Activated CD8-positive, alpha-beta T cell treated with anti-CD3 and anti-CD28 coated beads, Interleukin-2, amount 10 ng/mL, durations not matched to agents 7 days and 5 days (primary cell): Measurements from ENCODE around the gene TMEM200A. TPM values are rescaled to one million over a fixed set of nuclear protein-coding genes. Genes with fewer than 3 reads are reported as not detected.
A peak's percentile ranks its signal among the peaks of the same experiment; 100 is the strongest.

Source experiments
- ATAC-seq: fragments of 150-1000 bp; cut with Tn5 transposase; one replicate; pipeline ENCODE4 v1.10.0; 2021; ENCODE audit warnings: moderate library complexity
- CTCF ChIA-PET: fragments of 350-600 bp; sonication (Branson Sonifier 250); formaldehyde crosslinking; loops from one replicate; lab custom pipeline; 2021; ENCODE audit warnings: antibody characterized with exemption; lab: Charles Lee
- POLR2A ChIA-PET: fragments of 350-600 bp; sonication (Branson Sonifier 250); formaldehyde crosslinking; loops from one replicate; lab custom pipeline; 2021; ENCODE audit warnings: antibody characterized with exemption; lab: Charles Lee
- DNase-seq: peaks from one replicate; pipeline ENCODE4 v3.0.0-alpha.2; 2020
- H3K27ac Mint-ChIP-seq: one replicate; pipeline ENCODE4 v1.8.0; 2021; ENCODE audit warnings: mild to moderate bottlenecking, mixed read lengths
- H3K27me3 Mint-ChIP-seq: one replicate; pipeline ENCODE4 v1.8.0; 2021; ENCODE audit warnings: low read depth, mixed read lengths
- H3K36me3 Mint-ChIP-seq: one replicate; pipeline ENCODE4 v1.8.0; 2021; ENCODE audit warnings: low read depth, mixed read lengths
- H3K4me1 Mint-ChIP-seq: one replicate; pipeline ENCODE4 v1.8.0; 2021; ENCODE audit warnings: low read depth, mixed read lengths
- H3K4me3 Mint-ChIP-seq: one replicate; pipeline ENCODE4 v1.8.0; 2021; ENCODE audit warnings: mild to moderate bottlenecking, mixed read lengths
- H3K9me3 Mint-ChIP-seq: one replicate; pipeline ENCODE4 v1.8.0; 2022; ENCODE audit warnings: mixed read lengths; ENCODE audit not compliant: insufficient read depth
- total RNA-seq, 2 experiments: library from RNA; stranded (reverse); gene quantifications; one replicate each; pipeline ENCODE4 v1.2.3, GENCODE V29; 2021

TMEM200A gene
- total RNA-seq, 2 experiments from 2014 or later: 2.6 to 2.7 TPM

DNA sequence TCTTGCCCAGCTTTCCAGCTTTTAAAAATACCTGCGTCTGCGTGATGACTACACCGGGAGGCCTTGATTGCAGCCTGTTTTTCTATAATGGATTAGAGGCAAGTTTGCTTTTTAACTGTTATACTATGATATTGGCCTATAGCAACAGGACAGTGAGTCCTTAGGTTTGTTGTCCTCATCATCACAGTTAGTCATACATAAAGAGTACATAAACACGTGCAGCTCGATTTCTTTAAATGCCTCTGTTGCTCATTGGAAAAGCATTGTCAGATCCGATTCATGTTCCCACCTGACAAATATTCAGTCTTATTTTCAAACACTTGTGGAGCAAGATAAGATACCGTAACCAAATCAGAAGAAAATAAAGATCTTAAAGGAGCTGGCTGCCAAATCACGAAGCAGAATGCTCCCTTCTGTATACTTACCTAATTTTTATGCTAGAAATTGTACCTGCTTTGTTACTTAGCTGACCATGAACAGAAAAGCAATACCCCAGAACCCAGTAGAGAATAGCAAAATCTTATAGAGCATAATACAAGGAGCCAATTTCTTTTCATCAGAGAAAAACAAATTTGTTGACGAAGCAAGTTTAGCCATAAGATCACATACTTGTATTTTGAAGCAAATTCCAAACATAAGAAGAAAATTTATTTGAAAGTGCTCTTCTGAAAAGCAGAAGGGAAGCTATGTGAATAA lies 100.4 kb downstream of the TMEM200A start:
- Mint-ChIP-seq H3K4me3 (no peak overlapping the region), H3K36me3 (peaks cover 3% of the 10 kb centered on the region)
- CTCF ChIA-PET: interaction anchor here (0.8 to 1.1 kb wide), 3 partner anchors 27 to 85 kb away, joined by 3 to 4 read pairs (median 3); no protein-coding TSS in a partner anchor

DNA sequence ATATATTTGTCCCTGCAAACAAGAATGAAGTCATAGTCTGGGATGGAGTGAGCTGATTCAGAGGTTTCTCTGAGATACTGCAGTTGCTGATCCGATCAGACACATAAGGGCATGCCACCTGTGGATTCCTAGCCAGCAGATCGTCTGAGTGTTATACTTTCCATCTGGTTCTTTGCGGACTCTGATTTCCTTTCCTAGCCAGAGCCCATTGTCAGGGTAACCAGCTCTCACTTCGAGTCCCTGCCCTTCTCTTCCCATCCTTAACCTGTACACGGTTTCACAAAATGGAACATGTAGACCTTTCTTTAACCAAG lies 100.9 kb downstream of the TMEM200A start:
- Mint-ChIP-seq H3K4me3 (no peak overlapping the region), H3K4me1 (peaks cover 34% of the 10 kb centered on the region), H3K27me3 (no peaks in the 10 kb centered on the region), H3K9me3 (peaks cover 1% of the 10 kb centered on the region), H3K27ac (no peak overlapping the region), H3K36me3 (peaks cover 3% of the 10 kb centered on the region)
- ChIA-PET CTCF (interaction anchor here (0.8 to 1.1 kb wide), 4 partner anchors 27 to 232 kb away, joined by 3 to 4 read pairs (median 3); no protein-coding TSS in a partner anchor), POLR2A (interaction anchor here (0.7 kb wide), 1 partner anchor 138 kb away, joined by 3 read pairs; no protein-coding TSS in a partner anchor)
- ATAC-seq (no peak), DNase-seq (no peak)

More for the DNA sequence above, 100.4 kb downstream of the TMEM200A start:
- H3K27ac Mint-ChIP-seq: no peak overlapping the region
- POLR2A ChIA-PET: interaction anchor here (0.7 kb wide), 1 partner anchor 138 kb away, joined by 3 read pairs; no protein-coding TSS in a partner anchor
- H3K9me3 Mint-ChIP-seq: no peaks in the 10 kb centered on the region
- DNase-seq (no peak), ATAC-seq (no peak)
- no peaks in the 10 kb centered on the region for H3K27me3 Mint-ChIP-seq
- H3K4me1 Mint-ChIP-seq: peaks cover 36% of the 10 kb centered on the region

DNA sequence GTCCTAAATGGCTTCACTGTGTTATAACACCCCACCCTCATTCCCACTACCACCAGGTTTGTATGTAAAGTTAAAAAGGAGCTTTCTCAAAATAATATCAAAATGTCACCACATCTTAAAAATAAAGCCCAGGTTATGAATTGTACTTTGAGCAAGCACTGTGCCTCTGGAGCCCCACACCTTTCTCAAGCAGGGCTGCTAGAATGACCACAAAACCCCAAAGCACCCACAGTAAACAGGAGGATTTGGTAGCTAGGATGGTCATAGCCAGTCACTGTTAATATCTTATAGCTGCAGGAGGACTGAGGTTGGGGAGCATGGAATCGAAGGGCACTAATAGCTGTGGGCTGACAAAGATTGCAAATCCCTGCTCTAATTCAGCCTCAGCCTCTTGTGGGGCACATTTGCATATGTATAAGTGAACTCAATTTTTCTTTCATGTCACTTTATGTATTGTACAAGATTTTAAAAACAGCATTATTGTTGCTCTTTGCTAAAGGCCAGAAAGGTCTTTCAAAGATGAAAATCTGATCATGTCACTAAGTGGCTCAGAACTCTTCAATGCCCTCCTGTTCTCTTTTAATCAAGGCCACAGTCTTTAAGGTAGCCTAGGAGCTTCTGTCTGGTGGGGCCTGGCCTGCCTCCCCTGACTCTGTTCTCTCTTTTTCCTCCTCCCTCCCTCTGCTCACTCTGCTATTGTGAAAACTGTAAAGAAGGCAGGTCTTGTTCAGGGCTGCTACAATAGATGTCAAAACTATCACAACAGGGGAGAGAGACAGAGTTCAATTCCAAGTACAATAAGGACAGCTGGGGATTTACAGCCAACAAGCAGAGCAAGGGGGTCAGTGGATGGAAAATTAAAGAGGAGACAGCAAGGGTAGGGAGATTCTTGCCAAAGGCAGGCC lies 101.6 kb downstream of the TMEM200A start:
- no peak overlapping the region for H3K4me3 Mint-ChIP-seq
- ChIA-PET CTCF (interaction anchor here (0.8 to 1.0 kb wide), 3 partner anchors 52 to 231 kb away, joined by 3 read pairs; no protein-coding TSS in a partner anchor), POLR2A (no interaction called here)
- no peaks in the 10 kb centered on the region for H3K27me3 Mint-ChIP-seq
- DNase-seq (peak; percentile 68), ATAC-seq (peak; percentile 83)
- H3K4me1 Mint-ChIP-seq: peaks cover 31% of the 10 kb centered on the region
- H3K9me3 Mint-ChIP-seq: peaks cover 8% of the 10 kb centered on the region
- peaks cover 3% of the 10 kb centered on the region for H3K36me3 Mint-ChIP-seq
- H3K27ac Mint-ChIP-seq: peak overlapping the region; percentile 47

DNA sequence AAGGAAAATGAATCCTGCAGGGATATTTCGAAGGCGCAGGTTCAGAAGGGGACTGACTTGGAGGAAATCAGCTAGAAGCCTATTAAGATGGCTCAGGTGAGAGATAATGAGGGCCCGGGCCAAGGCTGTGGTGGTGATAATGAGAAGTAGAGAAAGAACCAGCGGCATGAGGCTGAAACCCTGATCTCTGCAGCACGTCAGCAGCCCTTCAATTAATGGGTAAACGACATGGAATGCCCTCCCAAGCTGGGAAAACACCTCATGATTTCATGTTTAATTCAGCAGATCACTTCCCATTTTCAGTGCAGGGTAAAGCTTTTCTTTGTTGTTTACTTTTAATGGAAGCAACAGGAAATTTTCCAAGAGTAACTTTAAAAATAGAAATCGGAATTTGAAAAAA lies 104.9 kb downstream of the TMEM200A start:
- no peak for ATAC-seq
- CTCF ChIA-PET: no interaction called here

DNA sequence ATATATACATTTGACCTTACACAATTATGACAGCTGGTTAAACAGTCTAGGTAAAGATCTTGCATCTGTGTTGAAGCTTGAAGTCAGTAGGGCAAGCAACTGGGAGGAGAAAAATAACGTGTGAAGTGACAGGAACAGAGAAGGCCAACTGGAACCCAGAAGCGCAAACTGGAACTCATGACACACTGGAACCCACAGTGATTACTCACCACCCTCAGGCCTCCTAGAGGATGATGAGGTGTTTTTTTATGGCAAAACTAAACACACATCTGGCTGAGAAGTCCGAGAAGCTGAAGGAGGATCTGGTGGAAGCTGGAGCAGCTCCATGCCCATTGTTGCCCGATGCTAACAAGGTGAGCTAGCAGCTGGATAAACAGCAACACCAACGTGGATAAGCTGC lies 108.1 kb downstream of the TMEM200A start:
- peaks cover 16% of the 10 kb centered on the region for H3K9me3 Mint-ChIP-seq
- no peak overlapping the region for H3K4me3 Mint-ChIP-seq
- ChIA-PET POLR2A (no interaction called here), CTCF (interaction anchor here (1.5 kb wide), 1 partner anchor 224 kb away, joined by 5 read pairs; no protein-coding TSS in a partner anchor)
- no peak overlapping the region for H3K27ac Mint-ChIP-seq
- ATAC-seq (no peak), DNase-seq (no peak)
- peaks cover 2% of the 10 kb centered on the region for H3K4me1 Mint-ChIP-seq
- no peaks in the 10 kb centered on the region for H3K27me3 Mint-ChIP-seq
- peaks cover 17% of the 10 kb centered on the region for H3K36me3 Mint-ChIP-seq

More for the DNA sequence above, 104.9 kb downstream of the TMEM200A start:
- Mint-ChIP-seq H3K27me3 (no peaks in the 10 kb centered on the region), H3K4me3 (no peak overlapping the region), H3K4me1 (peaks cover 24% of the 10 kb centered on the region), H3K27ac (no peak overlapping the region), H3K36me3 (peaks cover 4% of the 10 kb centered on the region), H3K9me3 (peaks cover 11% of the 10 kb centered on the region)
- no peak for DNase-seq
- POLR2A ChIA-PET: no interaction called here

DNA sequence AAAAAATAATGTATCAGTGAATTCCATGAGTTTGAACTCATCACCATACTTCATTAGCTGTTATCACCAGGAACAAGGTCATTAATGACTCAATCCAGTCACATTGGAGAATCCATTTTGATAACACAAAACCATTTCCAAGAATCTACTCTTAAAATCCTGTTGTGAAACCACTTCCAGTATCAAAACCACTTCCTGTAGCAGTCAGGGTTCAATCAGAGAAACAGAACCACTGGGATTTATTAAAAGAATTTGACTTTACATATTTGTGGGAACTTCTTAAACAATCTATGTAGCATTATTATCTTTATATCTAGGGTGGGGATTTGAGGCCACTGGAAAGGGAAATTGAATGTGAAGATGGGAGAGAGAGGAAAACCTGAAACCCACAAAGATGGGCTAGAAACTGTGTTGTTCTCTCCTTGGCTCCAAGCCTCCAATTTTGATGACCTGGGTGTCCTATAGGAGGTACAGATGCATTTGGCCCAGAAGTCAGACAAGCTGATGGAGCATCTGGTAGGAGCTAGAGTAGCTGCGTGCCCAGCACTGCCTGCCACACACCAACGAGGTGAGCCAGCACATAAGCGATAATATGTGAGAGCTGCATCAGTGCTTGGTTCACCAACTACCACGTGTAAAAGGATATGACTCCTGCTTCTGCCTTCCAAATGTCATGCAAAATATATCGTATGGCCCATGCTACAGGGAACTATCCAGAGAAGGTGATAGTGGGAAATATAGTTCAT lies 117.0 kb downstream of the TMEM200A start:
- peaks cover 20% of the 10 kb centered on the region for H3K4me1 Mint-ChIP-seq
- DNase-seq (no peak), ATAC-seq (no peak)
- peak overlapping the region; percentile 60 for H3K27ac Mint-ChIP-seq
- peaks cover 39% of the 10 kb centered on the region for H3K36me3 Mint-ChIP-seq
- peaks cover 16% of the 10 kb centered on the region for H3K9me3 Mint-ChIP-seq
- ChIA-PET CTCF (interaction anchor here (1.1 to 1.4 kb wide), 2 partner anchors 93 to 101 kb away, joined by 3 read pairs; no protein-coding TSS in a partner anchor), POLR2A (no interaction called here)
- no peaks in the 10 kb centered on the region for H3K27me3 Mint-ChIP-seq
- no peak overlapping the region for H3K4me3 Mint-ChIP-seq

DNA sequence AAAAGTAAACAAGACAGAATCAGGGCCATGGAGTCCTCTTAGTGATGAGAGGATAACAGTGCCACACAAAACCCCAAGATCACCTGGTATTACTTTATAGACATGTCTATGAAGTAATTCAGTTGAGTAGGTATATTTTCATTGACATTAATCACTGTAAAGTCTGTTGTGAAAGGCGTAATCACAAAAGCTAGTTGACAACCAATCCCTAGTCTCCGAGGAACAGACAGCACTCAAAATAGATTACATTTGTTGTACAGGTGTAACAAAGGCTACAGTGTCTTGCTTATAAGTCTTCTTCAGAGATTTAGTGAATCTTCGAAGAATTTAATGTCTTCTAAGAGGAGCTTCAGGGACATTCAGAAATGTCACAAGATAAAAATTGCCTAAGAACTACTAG lies 120.1 kb downstream of the TMEM200A start:
- no peaks in the 10 kb centered on the region for H3K27me3 Mint-ChIP-seq
- H3K27ac Mint-ChIP-seq: no peak overlapping the region
- DNase-seq: no peak
- POLR2A ChIA-PET: no interaction called here
- peaks cover 20% of the 10 kb centered on the region for H3K4me1 Mint-ChIP-seq
- CTCF ChIA-PET: no interaction called here
- peaks cover 18% of the 10 kb centered on the region for H3K9me3 Mint-ChIP-seq
- no peak for ATAC-seq
- peaks cover 28% of the 10 kb centered on the region for H3K36me3 Mint-ChIP-seq
- no peak overlapping the region for H3K4me3 Mint-ChIP-seq

DNA sequence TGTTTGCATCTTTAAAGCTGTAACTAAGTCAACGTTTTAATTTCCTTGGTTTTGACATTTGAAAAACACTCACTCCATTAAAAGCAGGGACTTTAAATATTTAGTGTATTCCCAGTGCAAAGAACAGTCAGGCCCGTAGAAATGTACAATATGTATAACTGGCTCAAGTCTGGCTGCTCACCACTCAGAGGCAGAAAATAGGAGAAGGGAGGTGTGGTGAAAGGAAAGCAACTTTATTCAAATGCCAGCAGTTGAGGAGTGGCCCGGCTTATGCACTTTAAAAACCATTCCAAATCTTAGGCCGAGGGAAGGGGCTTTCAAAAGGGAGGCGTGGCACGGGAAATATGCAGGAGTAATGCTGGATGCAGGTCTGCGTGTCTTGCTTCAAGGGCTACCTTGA lies 120.6 kb downstream of the TMEM200A start:
- no peak overlapping the region for H3K27ac Mint-ChIP-seq
- H3K27me3 Mint-ChIP-seq: no peaks in the 10 kb centered on the region
- H3K4me1 Mint-ChIP-seq: peaks cover 18% of the 10 kb centered on the region
- DNase-seq (no peak), ATAC-seq (no peak)
- ChIA-PET CTCF (no interaction called here), POLR2A (no interaction called here)
- H3K4me3 Mint-ChIP-seq: no peak overlapping the region
- peaks cover 31% of the 10 kb centered on the region for H3K36me3 Mint-ChIP-seq
- peaks cover 22% of the 10 kb centered on the region for H3K9me3 Mint-ChIP-seq

DNA sequence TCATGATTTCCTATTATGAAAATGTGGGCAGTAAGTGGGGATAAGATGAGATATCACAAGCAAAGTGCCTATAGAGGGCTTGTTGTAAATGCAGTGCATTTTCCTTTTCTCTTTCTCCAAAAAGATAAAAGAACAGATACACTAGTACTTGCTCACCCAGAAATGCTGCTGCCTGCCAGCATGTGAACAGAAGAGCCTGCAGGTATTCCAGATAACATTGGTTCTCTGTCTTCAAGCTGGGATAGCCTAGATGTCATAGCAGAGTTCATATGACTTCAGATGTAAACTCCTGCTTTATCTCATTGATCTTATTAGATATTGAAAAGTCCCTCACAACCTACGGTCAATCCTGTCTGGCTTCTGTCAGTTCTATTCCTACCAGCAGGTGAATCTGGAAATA lies 123.7 kb downstream of the TMEM200A start:
- POLR2A ChIA-PET: no interaction called here
- CTCF ChIA-PET: interaction anchor here (1.3 to 1.6 kb wide), 2 partner anchors 168 to 209 kb away, joined by 3 to 5 read pairs; no protein-coding TSS in a partner anchor

More for the DNA sequence above, 123.7 kb downstream of the TMEM200A start:
- Mint-ChIP-seq H3K27me3 (no peaks in the 10 kb centered on the region), H3K4me1 (no peaks in the 10 kb centered on the region), H3K36me3 (peaks cover 25% of the 10 kb centered on the region), H3K9me3 (peaks cover 9% of the 10 kb centered on the region), H3K27ac (no peak overlapping the region), H3K4me3 (no peak overlapping the region)
- ATAC-seq: no peak
- DNase-seq: no peak
